Measurements from ENCODE around the gene NAV3.

The NAV3 gene

DNA sequence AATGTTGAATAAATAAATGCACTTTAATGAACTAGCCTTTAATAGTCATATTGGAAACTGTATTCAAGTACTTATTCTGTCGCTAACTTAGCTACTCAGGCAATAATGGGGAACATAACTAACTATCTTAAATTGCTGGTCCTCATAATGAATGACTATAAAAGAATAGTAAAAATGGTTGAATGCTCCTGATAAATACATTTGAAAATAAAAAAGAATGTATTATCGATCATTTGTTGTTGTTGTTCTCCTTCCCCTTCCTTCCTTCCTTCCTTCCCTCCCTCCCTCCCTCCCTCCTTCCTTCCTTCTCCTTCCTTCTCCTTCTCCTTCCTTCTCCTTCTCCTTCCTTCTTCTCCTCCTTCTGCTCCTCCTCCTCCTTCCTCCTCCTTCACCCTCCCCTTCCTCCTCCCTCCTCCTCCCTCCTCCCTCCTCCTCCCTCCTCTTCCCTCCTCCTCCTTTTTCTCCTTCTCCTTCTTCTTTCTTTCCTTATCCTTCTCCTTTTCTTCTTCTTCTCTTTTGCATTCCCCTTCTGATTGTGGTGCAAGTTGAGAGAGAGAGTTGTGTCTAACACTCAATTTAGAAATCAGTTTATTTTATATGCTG, 133.0 kb downstream of the NAV3 start:
- Histone ChIP-seq H3K27me3 (replicated peaks; ENCODE audit: insufficient read depth, low read length) (no peaks in the 10 kb centered on the region), H3K4me1 (ENCODE audit: low read length) (no peaks in the 10 kb centered on the region), H3K9ac (ENCODE audit: low read length) (no peak overlapping the region), H3K9me2 (replicated peaks; ENCODE audit: insufficient read depth, low read length) (no peaks in the 10 kb centered on the region), H4K20me1 (ENCODE audit: insufficient read depth, low read length) (no peaks in the 10 kb centered on the region), H2AFZ (ENCODE audit: low read length) (no peak overlapping the region), H3K4me2 (ENCODE audit: low read depth, low read length) (no peak overlapping the region), H3K4me3 (ENCODE audit: low read length) (no peak overlapping the region), H3K27ac (ENCODE audit: low read length) (no peak overlapping the region), H3K79me2 (ENCODE audit: low read length) (no peaks in the 10 kb centered on the region), H3K9me3 (replicated peaks; ENCODE audit: insufficient read depth, low read length) (no peaks in the 10 kb centered on the region), H3K36me3 (replicated peaks; ENCODE audit: insufficient read depth, low read length) (no peaks in the 10 kb centered on the region), H3F3A (ENCODE audit: insufficient read depth, low read length) (no peaks in the 10 kb centered on the region)
- TF ChIP-seq EZH2phosphoT487 (IDR thresholded peaks at IDR 0.05; ENCODE audit: low read length) (no peak), EZH2 (optimal IDR thresholded peaks at IDR 0.05; ENCODE audit: low read depth, low read length) (no peak)
- TF ChIP-seq, protein P1, sequence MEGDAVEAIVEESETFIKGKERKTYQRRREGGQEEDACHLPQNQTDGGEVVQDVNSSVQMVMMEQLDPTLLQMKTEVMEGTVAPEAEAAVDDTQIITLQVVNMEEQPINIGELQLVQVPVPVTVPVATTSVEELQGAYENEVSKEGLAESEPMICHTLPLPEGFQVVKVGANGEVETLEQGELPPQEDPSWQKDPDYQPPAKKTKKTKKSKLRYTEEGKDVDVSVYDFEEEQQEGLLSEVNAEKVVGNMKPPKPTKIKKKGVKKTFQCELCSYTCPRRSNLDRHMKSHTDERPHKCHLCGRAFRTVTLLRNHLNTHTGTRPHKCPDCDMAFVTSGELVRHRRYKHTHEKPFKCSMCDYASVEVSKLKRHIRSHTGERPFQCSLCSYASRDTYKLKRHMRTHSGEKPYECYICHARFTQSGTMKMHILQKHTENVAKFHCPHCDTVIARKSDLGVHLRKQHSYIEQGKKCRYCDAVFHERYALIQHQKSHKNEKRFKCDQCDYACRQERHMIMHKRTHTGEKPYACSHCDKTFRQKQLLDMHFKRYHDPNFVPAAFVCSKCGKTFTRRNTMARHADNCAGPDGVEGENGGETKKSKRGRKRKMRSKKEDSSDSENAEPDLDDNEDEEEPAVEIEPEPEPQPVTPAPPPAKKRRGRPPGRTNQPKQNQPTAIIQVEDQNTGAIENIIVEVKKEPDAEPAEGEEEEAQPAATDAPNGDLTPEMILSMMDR (IDR thresholded peaks at IDR 0.05; ENCODE audit: low read length), result no peak
- DNase-seq, result no peak

DNA sequence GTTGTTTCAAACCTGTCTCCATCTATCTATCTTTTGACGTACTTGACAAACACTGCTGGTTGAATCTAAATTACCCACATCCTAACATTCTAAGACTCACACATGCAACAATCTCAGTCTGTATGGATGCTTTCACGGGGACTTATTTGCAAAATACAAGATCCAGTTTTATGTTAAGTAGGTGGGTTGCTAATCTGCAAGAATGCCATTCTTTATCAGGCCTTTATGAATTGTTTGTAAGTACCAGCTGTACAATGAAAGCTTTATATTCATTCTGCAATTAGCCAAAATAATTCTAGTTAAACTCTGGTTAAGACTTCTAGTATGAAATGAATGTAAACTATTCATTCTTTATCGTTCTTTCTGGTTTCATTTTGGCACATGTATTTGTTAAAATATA, 135.1 kb downstream of the NAV3 start:
- no peak for DNase-seq
- H3K79me2 ChIP-seq (ENCODE audit: low read length), result no peaks in the 10 kb centered on the region
- H3K9me2 ChIP-seq (replicated peaks; ENCODE audit: insufficient read depth, low read length), result no peaks in the 10 kb centered on the region
- no peaks in the 10 kb centered on the region for H3K27me3 ChIP-seq (replicated peaks; ENCODE audit: insufficient read depth, low read length)
- H2AFZ ChIP-seq (ENCODE audit: low read length), result no peak overlapping the region
- no peaks in the 10 kb centered on the region for H4K20me1 ChIP-seq (ENCODE audit: insufficient read depth, low read length)
- H3K9ac ChIP-seq (ENCODE audit: low read length), result no peak overlapping the region
- H3K27ac ChIP-seq (ENCODE audit: low read length), result no peak overlapping the region
- H3F3A ChIP-seq (ENCODE audit: insufficient read depth, low read length), result no peaks in the 10 kb centered on the region
- H3K4me2 ChIP-seq (ENCODE audit: low read depth, low read length), result no peak overlapping the region
- H3K36me3 ChIP-seq (replicated peaks; ENCODE audit: insufficient read depth, low read length), result no peaks in the 10 kb centered on the region
- no peak overlapping the region for H3K4me3 ChIP-seq (ENCODE audit: low read length)
- TF ChIP-seq EZH2 (optimal IDR thresholded peaks at IDR 0.05; ENCODE audit: low read depth, low read length) (no peak), EZH2phosphoT487 (IDR thresholded peaks at IDR 0.05; ENCODE audit: low read length) (no peak)
- TF ChIP-seq, protein P1 (IDR thresholded peaks at IDR 0.05; ENCODE audit: low read length), result no peak
- no peaks in the 10 kb centered on the region for H3K4me1 ChIP-seq (ENCODE audit: low read length)
- no peaks in the 10 kb centered on the region for H3K9me3 ChIP-seq (replicated peaks; ENCODE audit: insufficient read depth, low read length)

DNA sequence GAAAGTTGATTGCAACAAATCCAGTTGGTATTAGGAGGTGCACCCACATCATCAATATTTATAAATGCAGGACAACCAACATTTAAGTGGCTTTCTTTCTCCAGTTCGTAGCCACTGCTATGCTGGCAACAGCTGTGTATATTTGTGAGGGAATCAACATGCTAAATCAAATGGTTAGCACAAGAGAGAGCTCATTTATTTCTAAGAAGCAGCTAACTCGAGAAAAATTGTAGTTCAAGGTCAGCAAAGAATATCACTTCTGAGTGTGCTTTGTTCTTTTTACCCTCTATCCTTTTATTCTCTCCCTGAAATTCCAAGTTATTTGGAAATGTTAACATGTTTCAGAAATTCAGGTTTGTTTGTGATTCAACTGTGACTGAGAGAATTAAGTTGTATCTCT, 137.3 kb downstream of the NAV3 start:
- Histone ChIP-seq H3K27ac (ENCODE audit: low read length) (no peak overlapping the region), H3K36me3 (replicated peaks; ENCODE audit: insufficient read depth, low read length) (no peaks in the 10 kb centered on the region), H3K4me1 (ENCODE audit: low read length) (no peaks in the 10 kb centered on the region), H3K4me3 (ENCODE audit: low read length) (no peak overlapping the region), H4K20me1 (ENCODE audit: insufficient read depth, low read length) (no peaks in the 10 kb centered on the region), H3K9me2 (replicated peaks; ENCODE audit: insufficient read depth, low read length) (no peaks in the 10 kb centered on the region), H3K79me2 (ENCODE audit: low read length) (no peaks in the 10 kb centered on the region), H2AFZ (ENCODE audit: low read length) (no peak overlapping the region), H3K27me3 (replicated peaks; ENCODE audit: insufficient read depth, low read length) (no peaks in the 10 kb centered on the region), H3K9me3 (replicated peaks; ENCODE audit: insufficient read depth, low read length) (no peaks in the 10 kb centered on the region), H3F3A (ENCODE audit: insufficient read depth, low read length) (no peaks in the 10 kb centered on the region), H3K4me2 (ENCODE audit: low read depth, low read length) (no peak overlapping the region), H3K9ac (ENCODE audit: low read length) (no peak overlapping the region)
- no peak for DNase-seq
- TF ChIP-seq, protein P1 (IDR thresholded peaks at IDR 0.05; ENCODE audit: low read length), result no peak
- no peak for TF ChIP-seq EZH2phosphoT487 (IDR thresholded peaks at IDR 0.05; ENCODE audit: low read length)
- no peak for TF ChIP-seq EZH2 (optimal IDR thresholded peaks at IDR 0.05; ENCODE audit: low read depth, low read length)
